NCI-H1092 treated with DMSO at 0.1 percent for 48 hours (cell line): ENCODE results near the gene PRAMEF2.
"Not testable (repeated sequence)": the region's sequence is repeated elsewhere in the genome, so short reads cannot be mapped to it uniquely, and the experiment has no call there.

Experiments
- DNase-seq: peaks from one replicate; lab custom pipeline; 2025; lab: John Stamatoyannopoulos, UW

PRAMEF2 gene, protein sequence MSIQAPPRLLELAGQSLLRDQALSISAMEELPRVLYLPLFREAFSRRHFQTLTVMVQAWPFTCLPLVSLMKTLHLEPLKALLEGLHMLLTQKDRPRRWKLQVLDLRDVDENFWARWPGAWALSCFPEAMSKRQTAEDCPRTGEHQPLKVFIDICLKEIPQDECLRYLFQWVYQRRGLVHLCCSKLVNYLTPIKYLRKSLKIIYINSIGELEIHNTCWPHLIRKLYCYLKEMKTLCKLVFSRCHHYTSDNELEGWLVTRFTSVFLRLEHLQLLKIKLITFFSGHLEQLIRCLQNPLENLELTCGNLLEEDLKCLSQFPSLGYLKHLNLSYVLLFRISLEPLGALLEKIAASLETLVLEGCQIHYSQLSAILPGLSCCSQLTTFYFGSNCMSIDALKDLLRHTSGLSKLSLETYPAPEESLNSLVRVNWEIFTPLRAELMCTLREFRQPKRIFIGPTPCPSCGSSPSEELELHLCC

DNA sequence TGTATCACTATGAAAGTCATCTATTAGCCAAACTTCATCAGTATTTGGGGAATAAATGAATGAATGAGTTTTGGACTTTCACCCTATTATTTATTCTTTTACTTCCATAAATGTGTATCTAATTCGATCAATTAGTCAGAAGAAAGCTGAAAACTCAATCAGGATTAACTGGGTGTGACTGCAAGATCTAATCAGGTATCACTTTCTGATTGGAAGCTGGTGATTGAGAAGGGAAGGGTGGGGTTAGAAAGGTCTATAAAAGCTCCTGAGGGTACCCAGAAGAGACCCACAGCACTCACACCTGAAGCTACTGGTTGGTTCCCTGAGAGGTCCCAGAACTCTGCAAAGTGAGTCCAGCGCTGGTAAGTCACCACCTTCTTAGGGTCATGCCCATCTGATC lies at the start of gene PRAMEF2:
PRAMEF2 (plus strand) TSS at position 301 of the 400 bp plus-strand sequence. CDS start 1,924 bp downstream, outside the sequence.
- DNase-seq = not testable (repeated sequence)

DNA sequence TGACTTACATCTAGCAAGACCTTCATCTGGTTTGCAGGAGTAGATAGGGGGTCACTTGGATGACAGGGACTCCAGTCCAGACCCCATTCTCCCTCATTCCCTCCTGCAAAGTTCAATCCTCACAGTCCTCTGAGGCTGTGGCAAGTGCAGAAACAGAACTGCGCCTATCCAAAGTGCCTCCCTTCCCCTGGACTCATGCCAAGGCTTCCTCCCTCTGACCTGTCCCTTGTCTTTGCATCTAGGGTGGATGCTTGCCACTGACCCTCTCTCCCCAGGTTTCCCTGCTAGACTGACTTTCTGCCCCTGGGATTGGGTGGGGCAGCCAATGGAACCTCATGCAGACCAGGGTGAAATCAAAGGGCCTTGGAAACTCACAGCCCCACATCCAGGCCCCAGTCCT lies 47.0 kb upstream of the PRAMEF2 start:
- DNase-seq = no peak

DNA sequence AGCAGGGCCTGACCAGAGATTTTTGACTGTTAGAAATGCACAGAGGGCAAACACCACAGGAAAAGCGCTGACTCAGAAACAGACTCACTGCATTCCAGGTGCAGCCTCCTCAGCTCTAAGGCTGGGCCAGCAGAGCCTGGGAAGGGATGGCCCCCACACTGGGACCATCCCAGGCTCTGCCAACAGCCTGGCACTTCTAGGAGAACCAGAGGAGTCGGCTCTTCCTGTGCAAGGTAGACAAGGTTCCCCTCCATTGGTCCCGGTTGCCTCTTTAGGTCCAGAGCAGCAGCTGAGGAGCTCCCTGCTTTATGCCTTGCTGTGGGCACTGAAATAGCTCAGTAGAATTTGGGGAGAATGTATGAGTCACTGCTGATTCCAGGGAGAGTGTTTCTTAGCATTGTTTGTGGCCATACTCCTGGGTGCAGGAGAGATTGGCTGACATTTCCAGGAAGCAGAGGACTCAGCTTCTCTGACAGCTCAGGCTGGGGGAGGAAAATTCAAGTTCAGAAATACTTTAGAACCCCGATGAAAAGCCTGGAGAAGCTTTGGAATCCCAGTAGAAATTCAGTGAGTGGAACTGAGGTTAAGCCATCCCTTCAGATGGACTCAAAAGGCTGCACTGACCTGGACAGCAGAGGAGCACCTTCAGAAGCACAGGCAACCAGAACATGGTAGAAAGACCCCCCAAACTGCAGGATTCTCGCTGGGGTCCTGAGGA lies 46.0 kb upstream of the PRAMEF2 start:
- no peak for DNase-seq

DNA sequence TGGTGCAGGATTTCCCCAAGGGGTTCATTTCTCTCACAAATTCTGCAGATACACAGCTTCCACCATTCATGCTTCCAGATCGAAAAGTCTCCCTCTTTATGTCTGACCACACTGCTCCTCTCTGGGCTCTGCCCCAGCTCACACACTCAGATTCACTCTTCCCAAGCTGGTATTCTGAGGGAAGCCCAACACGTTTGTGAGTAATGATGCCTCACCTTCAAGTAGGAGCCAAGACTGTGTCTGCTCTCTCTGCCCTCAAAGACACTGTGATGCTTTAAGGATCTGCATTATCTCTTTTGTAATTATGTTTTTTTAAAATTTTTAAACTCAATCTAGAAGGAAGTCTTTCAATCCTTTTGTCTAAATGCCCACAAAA lies 45.5 kb upstream of the PRAMEF2 start:
- no peak for DNase-seq

DNA sequence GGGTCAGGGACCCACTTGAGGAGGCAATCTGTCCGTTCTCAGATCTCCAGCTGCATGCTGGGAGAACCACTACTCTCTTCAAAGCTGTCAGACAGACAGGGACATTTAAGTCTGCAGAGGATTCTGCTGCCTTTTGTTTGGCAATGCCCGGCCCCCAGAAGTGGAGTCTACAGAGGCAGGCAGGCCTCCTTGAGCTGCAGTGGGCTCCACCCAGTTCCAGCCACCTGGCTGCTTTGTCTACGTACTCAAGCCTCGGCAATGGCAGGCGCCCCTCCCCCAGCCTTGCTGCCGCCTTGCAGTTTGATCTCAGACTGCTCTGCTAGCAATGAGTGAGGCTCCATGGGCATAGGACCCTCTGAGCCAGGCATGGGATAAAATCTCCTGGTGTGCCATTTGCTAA lies 37.8 kb upstream of the PRAMEF2 start:
- DNase-seq = not testable (repeated sequence)

DNA sequence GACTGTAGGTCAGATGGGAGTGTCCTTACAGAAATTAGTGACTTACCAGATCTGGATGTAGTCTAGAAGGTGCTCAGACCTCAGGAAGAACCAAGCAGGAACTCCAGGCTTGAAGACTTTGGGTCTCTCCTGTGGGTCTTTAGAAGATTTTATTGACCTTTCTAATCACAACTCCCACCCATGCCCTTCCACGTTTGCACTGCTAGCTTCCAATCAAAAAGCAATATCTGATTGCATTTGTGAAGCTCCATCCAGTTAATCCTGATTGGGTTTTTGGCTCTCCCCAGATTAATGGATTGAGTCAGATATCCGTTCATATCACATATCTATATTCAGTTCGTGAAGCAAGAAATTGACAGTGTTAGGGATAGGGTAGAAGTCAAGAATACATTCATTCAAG lies 25.6 kb upstream of the PRAMEF2 start, which contains the start of gene PRAMEF11:
PRAMEF11 (minus strand) TSS at position 101 of the 400 bp plus-strand sequence. CDS start 2,621 bp downstream, outside the sequence.
- DNase-seq = not testable (repeated sequence)

DNA sequence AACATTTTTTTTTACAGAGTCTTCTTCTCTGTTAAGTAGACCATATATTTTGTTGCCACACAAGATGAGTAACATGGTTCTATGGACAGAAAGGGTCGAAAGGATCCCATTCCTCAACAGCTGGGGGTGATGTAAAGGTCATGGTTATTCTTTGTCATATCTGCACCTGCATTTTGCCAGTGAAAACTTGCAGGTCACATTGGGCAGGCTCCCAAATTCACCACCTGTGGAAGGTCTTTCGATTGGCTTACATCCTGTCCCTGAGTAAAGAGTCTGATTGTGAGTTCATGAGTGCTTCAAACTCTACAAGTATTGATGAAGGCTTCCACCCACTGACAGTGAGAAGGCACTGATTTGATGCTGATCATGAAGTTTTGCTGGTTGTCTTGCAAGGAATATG lies 23.6 kb upstream of the PRAMEF2 start:
- DNase-seq = not testable (repeated sequence)

DNA sequence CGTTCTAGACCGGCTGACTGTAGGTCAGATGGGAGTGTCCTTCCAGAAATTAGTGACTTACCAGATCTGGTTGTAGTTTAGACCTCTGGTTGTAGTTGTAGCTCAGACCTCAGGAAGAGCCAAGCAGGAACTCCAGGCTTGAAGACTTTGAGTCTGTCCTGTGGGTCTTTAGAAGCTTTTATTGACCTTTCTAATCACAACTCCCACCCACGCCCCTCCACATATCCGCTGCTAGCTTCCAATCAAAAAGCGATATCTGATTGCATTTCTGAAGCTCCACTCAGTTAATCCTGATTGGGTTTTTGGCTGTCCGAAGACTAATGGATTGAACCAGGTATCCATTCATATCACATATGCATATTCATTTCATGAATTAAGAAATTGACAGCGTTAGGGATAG lies 8.3 kb upstream of the PRAMEF2 start, which contains the start of gene HNRNPCL1:
HNRNPCL1 (minus strand) TSS at position 101 of the 400 bp plus-strand sequence. CDS start 431 bp downstream, outside the sequence.
- not testable (repeated sequence) for DNase-seq

- DNase-seq = no peak
These were observed 5.1 kb upstream of the PRAMEF2 start for GRCh38 chr1:12851779-12852178.

- not testable (repeated sequence) for DNase-seq
These were observed 6.4 kb downstream of the PRAMEF2 start for GRCh38 chr1:12863131-12863880.

- DNase-seq = not testable (repeated sequence)
These were observed 21.6 kb downstream of the PRAMEF2 start for GRCh38 chr1:12878453-12878852.

DNA sequence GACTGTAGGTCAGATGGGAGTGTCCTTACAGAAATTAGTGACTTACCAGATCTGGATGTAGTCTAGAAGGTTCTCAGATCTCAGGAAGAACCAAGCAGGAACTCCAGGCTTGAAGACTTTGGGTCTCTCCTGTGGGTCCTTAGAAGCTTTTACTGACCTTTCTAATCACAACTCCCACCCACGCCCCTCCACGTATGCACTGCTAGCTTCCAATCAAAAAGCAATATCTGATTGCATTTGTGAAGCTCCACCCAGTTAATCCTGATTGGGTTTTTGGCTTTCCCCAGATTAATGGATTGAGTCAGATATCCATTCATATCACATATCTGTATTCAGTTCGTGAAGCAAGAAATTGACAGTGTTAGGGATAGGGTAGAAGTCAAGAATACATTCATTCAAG lies 29.2 kb downstream of the PRAMEF2 start, which contains the start of gene PRAMEF4:
PRAMEF4 (minus strand) TSS at position 101 of the 400 bp plus-strand sequence. CDS start 2,807 bp downstream, outside the sequence.
- DNase-seq = not testable (repeated sequence)

GRCh38 chr1:12898170-12898569 lies 41.3 kb downstream of the PRAMEF2 start, which contains the start of gene PRAMEF10:
Gene PRAMEF10 (minus strand): TSS chr1:12898270. CDS start chr1:12895847, 2,423 bp downstream.
- not testable (repeated sequence) for DNase-seq

- DNase-seq = not testable (repeated sequence)
These were observed 42.3 kb downstream of the PRAMEF2 start for GRCh38 chr1:12899186-12899585.

GRCh38 chr1:12903793-12904572 lies 47.1 kb downstream of the PRAMEF2 start:
- DNase-seq = not testable (repeated sequence)
